DMS114 treated with DMSO at 0.1 percent for 48 hours (cell line): Measurements from ENCODE around the gene TPX2.

Experiments
- DNase-seq: peaks from one replicate; lab custom pipeline; 2025; ENCODE audit not compliant: unreplicated experiment; lab: John Stamatoyannopoulos, UW

Gene TPX2

GRCh38 chr20:31705598-31706597 is 33.2 kb upstream of the TPX2 start:
- DNase-seq = no peak

GRCh38 chr20:31706607-31707257 is 32.4 kb upstream of the TPX2 start:
- no peak for DNase-seq

- DNase-seq = no peak
These were observed 31.9 kb upstream of the TPX2 start for GRCh38 chr20:31707258-31707615.

- DNase-seq = no peak
These were observed 30.9 kb upstream of the TPX2 start for GRCh38 chr20:31707994-31708735.

- no peak for DNase-seq
These were observed 30.2 kb upstream of the TPX2 start for GRCh38 chr20:31708736-31709534.

- no peak for DNase-seq
These were observed 29.2 kb upstream of the TPX2 start for GRCh38 chr20:31709939-31710338.

- no peak for DNase-seq
These were observed 28.5 kb upstream of the TPX2 start for GRCh38 chr20:31710423-31711108.

- no peak for DNase-seq
These were observed 27.6 kb upstream of the TPX2 start for GRCh38 chr20:31711179-31712111.

GRCh38 chr20:31712112-31712553 is 27.0 kb upstream of the TPX2 start:
- no peak for DNase-seq

- DNase-seq = no peak
These were observed 26.4 kb upstream of the TPX2 start for GRCh38 chr20:31712564-31713311.

- no peak for DNase-seq
These were observed 25.5 kb upstream of the TPX2 start for GRCh38 chr20:31713312-31714273.

- DNase-seq = no peak
These were observed 23.3 kb upstream of the TPX2 start for GRCh38 chr20:31715766-31716165.

- no peak for DNase-seq
These were observed 22.7 kb upstream of the TPX2 start for GRCh38 chr20:31716351-31716750.

GRCh38 chr20:31716818-31717477 is 22.1 kb upstream of the TPX2 start:
- DNase-seq = no peak

- no peak for DNase-seq
These were observed 21.4 kb upstream of the TPX2 start for GRCh38 chr20:31717478-31718201.
